SK-N-SH (cell line): ENCODE data around the gene CDH13. TPM values are rescaled to one million over a fixed set of nuclear protein-coding genes. Genes with fewer than 3 reads are reported as not detected.

Experiments used
- CTCF ChIA-PET: fragments of 300-600, 350-600 bp; formaldehyde crosslinking; extraction: SDS; loops from one replicate; lab custom pipeline; 2021; lab: Yijun Ruan, JAX
- POLR2A ChIA-PET: fragments of 350-600 bp; sonication (Branson Sonifier 250); formaldehyde crosslinking; extraction: SDS; loops from one replicate; lab custom pipeline; 2020; ENCODE audit warnings: antibody characterized with exemption, inconsistent platforms; lab: Yijun Ruan, JAX
- DNase-seq: peaks from one replicate; pipeline ENCODE4 v3.0.0; 2012
- H2AFZ ChIP-seq: fragments of 200-600 bp; sonication (generic); 2 replicates; pipeline ENCODE4 v1.8.1; 2016; ENCODE audit warnings: antibody characterized with exemption, mild to moderate bottlenecking, low read depth
- H3F3A ChIP-seq: fragments of 200-600 bp; sonication (generic); replicated peaks from 2 replicates; pipeline ENCODE3; 2016; ENCODE audit warnings: antibody characterized with exemption, mild to moderate bottlenecking; ENCODE audit not compliant: insufficient read depth
- H3K27ac ChIP-seq, 2 experiments: fragments of 200-500 bp in 1 of 2; fragments of 200-600 bp in 1 of 2; sonication (Bioruptor generic) in 1 of 2; sonication (generic), shearing (Covaris generic) in 1 of 2; 2 replicates each; pipeline versions ENCODE4 v1.5.1 to v1.6.1; 2014 to 2016; ENCODE audit warnings: low read depth in 2 of 2, inconsistent platforms in 1 of 2, low read length in 1 of 2, mild to moderate bottlenecking in 1 of 2, mixed read lengths in 1 of 2
- H3K27me3 ChIP-seq: fragments of 200-600 bp; sonication (generic), shearing (Covaris generic); 2 replicates; pipeline ENCODE4 v1.6.1; 2016; ENCODE audit warnings: mixed run types; ENCODE audit not compliant: insufficient read depth
- H3K36me3 ChIP-seq, 2 experiments: fragments of 200-500 bp in 1 of 2; fragments of 200-600 bp in 1 of 2; sonication (Bioruptor generic) in 1 of 2; sonication (generic) in 1 of 2; replicated peaks in 1 of 2; 2 replicates each; pipeline versions ENCODE3 to v1.5.1; 2014 to 2016; ENCODE audit warnings: low read length in 1 of 2, mild to moderate bottlenecking in 1 of 2; ENCODE audit not compliant: insufficient read depth in 2 of 2, control insufficient read depth in 1 of 2
- H3K4me1 ChIP-seq, 2 experiments: fragments of 200-500 bp in 1 of 2; fragments of 200-600 bp in 1 of 2; sonication (Bioruptor generic) in 1 of 2; sonication (generic), shearing (Covaris generic) in 1 of 2; 2 replicates each; pipeline versions ENCODE4 v1.5.1 to v1.6.1; 2014 to 2016; ENCODE audit warnings: low read depth in 1 of 2, low read length in 1 of 2, mixed run types in 1 of 2; ENCODE audit not compliant: insufficient read depth in 2 of 2, control insufficient read depth in 1 of 2
- H3K4me2 ChIP-seq: fragments of 200-600 bp; sonication (generic), shearing (Covaris generic); 2 replicates; pipeline ENCODE4 v1.6.1; 2017; ENCODE audit warnings: mixed run types
- H3K4me3 ChIP-seq, 2 experiments: fragments of 200-500 bp in 1 of 2; fragments of 200-600 bp in 1 of 2; sonication (Bioruptor generic) in 1 of 2; sonication (generic), shearing (Covaris generic) in 1 of 2; 2 replicates each; pipeline versions ENCODE4 v1.5.1 to v1.8.1; 2014 to 2016; ENCODE audit warnings: low read depth in 2 of 2, inconsistent platforms in 1 of 2, low read length in 1 of 2, mild to moderate bottlenecking in 1 of 2, mixed read lengths in 1 of 2, moderate library complexity in 1 of 2
- H3K79me2 ChIP-seq: fragments of 200-600 bp; sonication (generic); 2 replicates; pipeline ENCODE4 v1.8.1; 2017; ENCODE audit warnings: mild to moderate bottlenecking; ENCODE audit not compliant: insufficient read depth
- H3K9ac ChIP-seq: fragments of 200-600 bp; sonication (generic); 2 replicates; pipeline ENCODE4 v1.6.1; 2017; ENCODE audit warnings: mixed run types
- H3K9me2 ChIP-seq: fragments of 200-600 bp; sonication (generic); 2 replicates; pipeline ENCODE4 v1.6.1; 2017; ENCODE audit warnings: mixed run types
- H3K9me3 ChIP-seq: fragments of 200-600 bp; sonication (generic); 2 replicates; pipeline ENCODE4 v1.6.1; 2017; ENCODE audit warnings: mixed run types, mild to moderate bottlenecking, moderate library complexity
- H4K20me1 ChIP-seq: fragments of 200-600 bp; sonication (generic); 2 replicates; pipeline ENCODE4 v1.6.1; 2017; ENCODE audit warnings: mild to moderate bottlenecking, mixed run types; ENCODE audit not compliant: insufficient read depth
- FOXJ3 ChIP-seq: sonication (generic); formaldehyde crosslinking; IDR thresholded peaks from 2 replicates; pipeline ENCODE4 v1.5.1; 2020; ENCODE audit warnings: mild to moderate bottlenecking, missing genetic modification reagents
- FOXM1 ChIP-seq: IDR thresholded peaks from 2 replicates; pipeline ENCODE4 v1.4.0; 2012; ENCODE audit warnings: low read depth, mild to moderate bottlenecking
- PBX3 ChIP-seq: IDR thresholded peaks from 2 replicates; pipeline ENCODE4; 2012
- POLR2AphosphoS5 ChIP-seq: IDR thresholded peaks from 2 replicates; pipeline ENCODE4 v1.6.1; 2012; ENCODE audit warnings: low read depth, low read length
- RCOR1 ChIP-seq: fragments of 150-350 bp; IDR thresholded peaks from 2 replicates; pipeline ENCODE4 v1.6.1; 2017; ENCODE audit warnings: antibody characterized with exemption, low read length
- RXRA ChIP-seq: IDR thresholded peaks from 2 replicates; pipeline ENCODE4 v1.4.0; 2012; ENCODE audit warnings: low read depth, mild to moderate bottlenecking, borderline replicate concordance
- SIN3A ChIP-seq: IDR thresholded peaks from 2 replicates; pipeline ENCODE4 v1.6.1; 2012; ENCODE audit warnings: low read depth, mild to moderate bottlenecking, low read length, moderate library complexity, borderline replicate concordance
- TCF12 ChIP-seq: IDR thresholded peaks from 2 replicates; pipeline ENCODE4 v1.4.0; 2012
- USF1 ChIP-seq: IDR thresholded peaks from 2 replicates; pipeline ENCODE4 v1.4.0; 2012; ENCODE audit warnings: low read depth, borderline replicate concordance
- YY1 ChIP-seq: IDR thresholded peaks from 2 replicates; pipeline ENCODE4 v1.4.0; 2012; ENCODE audit warnings: low read depth, mild to moderate bottlenecking
- WGBS: methylation state at CpG from one replicate; pipeline ENCODE4 v1.1.6; 2017; ENCODE audit warnings: low lambda C conversion rate; 5-methylcytosine and 5-hydroxymethylcytosine counted together
- polyA plus RNA-seq, 3 experiments: library from polyadenylated mRNA; depleted of rRNA; stranded (reverse); fragments of >200 nt; gene quantifications; 2 replicates each; pipeline ENCODE4 v1.2.3, GENCODE V29; 2012
- TF ChIP-seq, protein P1 (sequence below): IDR thresholded peaks from 2 replicates; pipeline ENCODE4 v1.4.0; 2012; ENCODE audit warnings: low read depth, borderline replicate concordance
- TF ChIP-seq, protein P2 (sequence below): IDR thresholded peaks from 2 replicates; pipeline ENCODE4 v1.6.1; 2012; ENCODE audit warnings: mild to moderate bottlenecking, low read depth, low read length, moderate library complexity
- TF ChIP-seq, protein P3 (sequence below): fragments of 150-350 bp; IDR thresholded peaks from 2 replicates; pipeline ENCODE4 v1.6.1; 2017; ENCODE audit warnings: antibody characterized with exemption, low read length, low read depth, borderline replicate concordance

Gene CDH13
- polyA plus RNA-seq, 1 of the 3 experiments (the other 2 are of a cell fraction) = 93.0 TPM

DNA sequence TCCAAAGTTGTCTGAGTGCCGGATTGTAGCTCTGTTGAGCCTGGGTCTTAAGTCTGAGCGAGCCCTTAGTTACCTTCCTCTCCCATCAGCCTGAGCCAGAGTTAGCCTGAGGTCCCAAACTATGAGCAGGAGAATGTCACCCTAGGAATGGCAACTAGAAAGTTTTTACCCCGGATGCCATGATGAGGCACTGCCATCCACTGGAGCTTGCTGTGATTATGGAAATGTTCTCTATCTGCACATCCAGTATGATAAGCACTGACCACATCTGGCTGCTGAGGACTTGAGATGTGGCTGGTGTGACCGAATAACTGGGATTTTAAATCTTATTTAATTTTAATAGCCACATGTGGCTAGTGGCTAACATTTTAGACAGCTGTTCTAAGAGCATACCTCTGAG is 550.0 kb downstream of the CDH13 start:
- H3K4me3 ChIP-seq = no peak overlapping the region
- H3K9me2 ChIP-seq = no peaks in the 10 kb centered on the region
- H3K4me2 ChIP-seq = no peak overlapping the region
- no peak overlapping the region for H3K9ac ChIP-seq
- CTCF ChIA-PET = interaction anchor here (0.9 to 1.3 kb wide), 2 partner anchors 10 to 12 kb away, joined by 3 to 4 read pairs; no protein-coding TSS in a partner anchor
- no peaks in the 10 kb centered on the region for H3K9me3 ChIP-seq
- H3K27ac ChIP-seq = no peak overlapping the region
- no peaks in the 10 kb centered on the region for H3K79me2 ChIP-seq
- 29% methylated on average over 3 of the region's 4 CpGs for WGBS
- H3K36me3 ChIP-seq = peaks cover 0 to 3% of the 10 kb centered on the region in 2 experiments
- no peak for DNase-seq
- H3F3A ChIP-seq = no peaks in the 10 kb centered on the region
- H4K20me1 ChIP-seq = no peaks in the 10 kb centered on the region
- no peak for TF ChIP-seq FOXM1
- TF ChIP-seq POLR2AphosphoS5 = no peak
- no peak for TF ChIP-seq PBX3
- TF ChIP-seq YY1 = no peak
- TF ChIP-seq, protein P1, sequence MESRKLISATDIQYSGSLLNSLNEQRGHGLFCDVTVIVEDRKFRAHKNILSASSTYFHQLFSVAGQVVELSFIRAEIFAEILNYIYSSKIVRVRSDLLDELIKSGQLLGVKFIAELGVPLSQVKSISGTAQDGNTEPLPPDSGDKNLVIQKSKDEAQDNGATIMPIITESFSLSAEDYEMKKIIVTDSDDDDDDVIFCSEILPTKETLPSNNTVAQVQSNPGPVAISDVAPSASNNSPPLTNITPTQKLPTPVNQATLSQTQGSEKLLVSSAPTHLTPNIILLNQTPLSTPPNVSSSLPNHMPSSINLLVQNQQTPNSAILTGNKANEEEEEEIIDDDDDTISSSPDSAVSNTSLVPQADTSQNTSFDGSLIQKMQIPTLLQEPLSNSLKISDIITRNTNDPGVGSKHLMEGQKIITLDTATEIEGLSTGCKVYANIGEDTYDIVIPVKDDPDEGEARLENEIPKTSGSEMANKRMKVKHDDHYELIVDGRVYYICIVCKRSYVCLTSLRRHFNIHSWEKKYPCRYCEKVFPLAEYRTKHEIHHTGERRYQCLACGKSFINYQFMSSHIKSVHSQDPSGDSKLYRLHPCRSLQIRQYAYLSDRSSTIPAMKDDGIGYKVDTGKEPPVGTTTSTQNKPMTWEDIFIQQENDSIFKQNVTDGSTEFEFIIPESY = no peak
- TF ChIP-seq RCOR1 = no peak
- TF ChIP-seq SIN3A = no peak
- TF ChIP-seq, protein P2, sequence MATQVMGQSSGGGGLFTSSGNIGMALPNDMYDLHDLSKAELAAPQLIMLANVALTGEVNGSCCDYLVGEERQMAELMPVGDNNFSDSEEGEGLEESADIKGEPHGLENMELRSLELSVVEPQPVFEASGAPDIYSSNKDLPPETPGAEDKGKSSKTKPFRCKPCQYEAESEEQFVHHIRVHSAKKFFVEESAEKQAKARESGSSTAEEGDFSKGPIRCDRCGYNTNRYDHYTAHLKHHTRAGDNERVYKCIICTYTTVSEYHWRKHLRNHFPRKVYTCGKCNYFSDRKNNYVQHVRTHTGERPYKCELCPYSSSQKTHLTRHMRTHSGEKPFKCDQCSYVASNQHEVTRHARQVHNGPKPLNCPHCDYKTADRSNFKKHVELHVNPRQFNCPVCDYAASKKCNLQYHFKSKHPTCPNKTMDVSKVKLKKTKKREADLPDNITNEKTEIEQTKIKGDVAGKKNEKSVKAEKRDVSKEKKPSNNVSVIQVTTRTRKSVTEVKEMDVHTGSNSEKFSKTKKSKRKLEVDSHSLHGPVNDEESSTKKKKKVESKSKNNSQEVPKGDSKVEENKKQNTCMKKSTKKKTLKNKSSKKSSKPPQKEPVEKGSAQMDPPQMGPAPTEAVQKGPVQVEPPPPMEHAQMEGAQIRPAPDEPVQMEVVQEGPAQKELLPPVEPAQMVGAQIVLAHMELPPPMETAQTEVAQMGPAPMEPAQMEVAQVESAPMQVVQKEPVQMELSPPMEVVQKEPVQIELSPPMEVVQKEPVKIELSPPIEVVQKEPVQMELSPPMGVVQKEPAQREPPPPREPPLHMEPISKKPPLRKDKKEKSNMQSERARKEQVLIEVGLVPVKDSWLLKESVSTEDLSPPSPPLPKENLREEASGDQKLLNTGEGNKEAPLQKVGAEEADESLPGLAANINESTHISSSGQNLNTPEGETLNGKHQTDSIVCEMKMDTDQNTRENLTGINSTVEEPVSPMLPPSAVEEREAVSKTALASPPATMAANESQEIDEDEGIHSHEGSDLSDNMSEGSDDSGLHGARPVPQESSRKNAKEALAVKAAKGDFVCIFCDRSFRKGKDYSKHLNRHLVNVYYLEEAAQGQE = no peak
- no peak for TF ChIP-seq USF1
- TF ChIP-seq TCF12 = no peak
- POLR2A ChIA-PET = no interaction called here
- H3K4me1 ChIP-seq = no peaks in the 10 kb centered on the region
- H2AFZ ChIP-seq = no peak overlapping the region
- H3K27me3 ChIP-seq = no peaks in the 10 kb centered on the region

- 65% methylated on average over 6 of the region's 6 CpGs for WGBS
- TF ChIP-seq FOXJ3 (CRISPR knock-in tag) (no peak), USF1 (no peak), POLR2AphosphoS5 (no peak), RXRA (no peak), RCOR1 (no peak)
- TF ChIP-seq, protein P3, sequence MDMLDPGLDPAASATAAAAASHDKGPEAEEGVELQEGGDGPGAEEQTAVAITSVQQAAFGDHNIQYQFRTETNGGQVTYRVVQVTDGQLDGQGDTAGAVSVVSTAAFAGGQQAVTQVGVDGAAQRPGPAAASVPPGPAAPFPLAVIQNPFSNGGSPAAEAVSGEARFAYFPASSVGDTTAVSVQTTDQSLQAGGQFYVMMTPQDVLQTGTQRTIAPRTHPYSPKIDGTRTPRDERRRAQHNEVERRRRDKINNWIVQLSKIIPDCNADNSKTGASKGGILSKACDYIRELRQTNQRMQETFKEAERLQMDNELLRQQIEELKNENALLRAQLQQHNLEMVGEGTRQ = no peak
- TF ChIP-seq, protein P2 = no peak
Observed at GRCh38 chr16:83185902-83186301, 559.1 kb downstream of the CDH13 start.

More at GRCh38 chr16:83185902-83186301, 559.1 kb downstream of the CDH13 start:
- H3K79me2 ChIP-seq = no peaks in the 10 kb centered on the region
- H3K4me1 ChIP-seq = no peaks in the 10 kb centered on the region
- no peaks in the 10 kb centered on the region for H3K27me3 ChIP-seq
- CTCF ChIA-PET = interaction anchor here (1.3 kb wide), 1 partner anchor 9 kb away, joined by 3 read pairs; no protein-coding TSS in a partner anchor
- H3K9ac ChIP-seq = no peak overlapping the region
- peaks cover 3% of the 10 kb centered on the region for H3F3A ChIP-seq
- no peak for DNase-seq
- H2AFZ ChIP-seq = no peak overlapping the region
- no peak overlapping the region for H3K27ac ChIP-seq
- H3K9me3 ChIP-seq = no peaks in the 10 kb centered on the region
- H3K4me2 ChIP-seq = no peak overlapping the region
- H4K20me1 ChIP-seq = no peaks in the 10 kb centered on the region; the same call in 1 of the 2 replicates
- POLR2A ChIA-PET = no interaction called here
- H3K9me2 ChIP-seq = no peaks in the 10 kb centered on the region
- H3K4me3 ChIP-seq = no peak overlapping the region
- no peaks in the 10 kb centered on the region for H3K36me3 ChIP-seq
